Liver (tissue), 9 donors: ENCODE measurements around the gene SORCS2. TPM values are rescaled to one million over a fixed set of nuclear protein-coding genes. Genes with fewer than 3 reads are reported as not detected.

Experiments used
- DNase-seq: peaks from one replicate; pipeline ENCODE4 v3.0.0-alpha.2; 2017; ENCODE audit warnings: low spot score
- H3K27ac ChIP-seq, 2 donors: one replicate each; pipeline ENCODE4 v1.7.0; 2013; ENCODE audit warnings: inconsistent platforms in 2 of 2, low read length in 2 of 2, control low read depth in 1 of 2, low read depth in 1 of 2, mild to moderate bottlenecking in 1 of 2
- H3K27me3 ChIP-seq, 4 donors: one replicate each; pipeline versions ENCODE4 v1.6.1 to v1.7.0; 2013; ENCODE audit warnings: low read length in 3 of 4, inconsistent platforms in 1 of 4, mild to moderate bottlenecking in 1 of 4, moderate library complexity in 1 of 4; ENCODE audit not compliant: control insufficient read depth in 4 of 4, insufficient read depth in 4 of 4
- H3K36me3 ChIP-seq, 4 donors: one replicate each; pipeline versions ENCODE4 v1.6.1 to v1.7.0; 2013; ENCODE audit warnings: low read length in 3 of 4, mild to moderate bottlenecking in 3 of 4, low read depth in 1 of 4, moderate library complexity in 1 of 4; ENCODE audit not compliant: control insufficient read depth in 4 of 4, insufficient read depth in 3 of 4
- H3K4me1 ChIP-seq, 4 donors: one replicate each; pipeline versions ENCODE4 v1.6.1 to v1.7.0; 2013; ENCODE audit warnings: low read length in 3 of 4, mild to moderate bottlenecking in 3 of 4, moderate library complexity in 1 of 4; ENCODE audit not compliant: control insufficient read depth in 4 of 4, insufficient read depth in 4 of 4
- H3K4me3 ChIP-seq, 3 donors: one replicate each; pipeline versions ENCODE4 v1.6.1 to v1.7.0; 2013; ENCODE audit warnings: low read length in 3 of 3, control low read depth in 1 of 3, low read depth in 1 of 3, mild to moderate bottlenecking in 1 of 3
- H3K9ac ChIP-seq, 2 donors: one replicate each; pipeline ENCODE4 v1.7.0; 2013; ENCODE audit warnings: low read length in 2 of 2, mild to moderate bottlenecking in 2 of 2, moderate library complexity in 2 of 2, control low read depth in 1 of 2, low read depth in 1 of 2
- H3K9me3 ChIP-seq, 4 donors: one replicate each; pipeline versions ENCODE4 v1.6.1 to v1.7.0; 2013; ENCODE audit warnings: low read length in 3 of 4; ENCODE audit not compliant: control insufficient read depth in 4 of 4
- ATF3 ChIP-seq: IDR thresholded peaks from 2 replicates; pipeline ENCODE4 v1.6.1; 2016; ENCODE audit warnings: antibody characterized with exemption
- CTCF ChIP-seq: fragments of 150-350 bp; IDR thresholded peaks from 2 replicates; pipeline ENCODE4 v1.5.1; 2017; ENCODE audit warnings: improper control_type of control experiment, low read depth, low read length; ENCODE audit not compliant: missing input control
- EGR1 ChIP-seq, 2 donors: IDR thresholded peaks; 2 replicates each; pipeline ENCODE4 v1.6.1; 2016 to 2018; ENCODE audit warnings: antibody characterized with exemption in 2 of 2, low read depth in 2 of 2
- FOXA1 ChIP-seq: IDR thresholded peaks from 2 replicates; pipeline ENCODE4 v1.6.1; 2016; ENCODE audit warnings: antibody characterized with exemption
- FOXA2 ChIP-seq: IDR thresholded peaks from 2 replicates; pipeline ENCODE4 v1.6.1; 2016; ENCODE audit warnings: antibody characterized with exemption
- GABPA ChIP-seq, 2 donors: IDR thresholded peaks in 1 of 2; conservative IDR thresholded peaks in 1 of 2; 2 replicates each; pipeline ENCODE4 v1.6.1; 2016; ENCODE audit warnings: antibody characterized with exemption in 2 of 2, mild to moderate bottlenecking in 1 of 2, moderate library complexity in 1 of 2
- HNF4A ChIP-seq, 2 donors: conservative IDR thresholded peaks; 2 replicates each; pipeline ENCODE4 v1.6.1; 2016; ENCODE audit warnings: antibody characterized with exemption in 2 of 2, mild to moderate bottlenecking in 2 of 2
- HNF4G ChIP-seq: IDR thresholded peaks from 2 replicates; pipeline ENCODE4 v1.6.1; 2016; ENCODE audit warnings: antibody characterized with exemption
- JUND ChIP-seq, 2 donors: IDR thresholded peaks; 2 replicates each; pipeline ENCODE4 v1.6.1; 2016; ENCODE audit warnings: antibody characterized with exemption in 2 of 2
- NR2F2 ChIP-seq: IDR thresholded peaks from 2 replicates; pipeline ENCODE4 v1.6.1; 2016; ENCODE audit warnings: antibody characterized with exemption
- RAD21 ChIP-seq, 2 donors: IDR thresholded peaks; 2 replicates each; pipeline ENCODE4 v1.6.1; 2016; ENCODE audit warnings: antibody characterized with exemption in 2 of 2, mild to moderate bottlenecking in 2 of 2
- REST ChIP-seq: IDR thresholded peaks from 2 replicates; pipeline ENCODE4 v1.6.1; 2016; ENCODE audit warnings: antibody characterized with exemption, mild to moderate bottlenecking
- RXRA ChIP-seq, 2 donors: IDR thresholded peaks; 2 replicates each; pipeline ENCODE4 v1.6.1; 2017 to 2018; ENCODE audit warnings: antibody characterized with exemption in 2 of 2, mild to moderate bottlenecking in 1 of 2
- SP1 ChIP-seq: IDR thresholded peaks from 2 replicates; pipeline ENCODE4 v1.6.1; 2018; ENCODE audit warnings: antibody characterized with exemption, mild to moderate bottlenecking
- TAF1 ChIP-seq: conservative IDR thresholded peaks from 2 replicates; pipeline ENCODE4 v1.6.1; 2016; ENCODE audit warnings: antibody characterized with exemption, mild to moderate bottlenecking
- YY1 ChIP-seq: IDR thresholded peaks from 2 replicates; pipeline ENCODE4 v1.6.1; 2016; ENCODE audit warnings: antibody characterized with exemption, mild to moderate bottlenecking
- ZBTB33 ChIP-seq: IDR thresholded peaks from 2 replicates; pipeline ENCODE4 v1.6.1; 2016; ENCODE audit warnings: antibody characterized with exemption
- WGBS: extraction: QIAGEN DNeasy Blood & Tissue Kit; methylation state at CpG from one replicate; pipeline ENCODE4 v1.1.7; 2013; 5-methylcytosine and 5-hydroxymethylcytosine counted together
- polyA plus RNA-seq, 2 donors: library from polyadenylated mRNA; stranded (reverse) in 1 of 2; unstranded in 1 of 2; fragments of 200-250 nt in 1 of 2; fragments of >200 nt in 1 of 2; fragmentation: Nextera tagmentation in 1 of 2; extraction: Ambion mirVana in 1 of 2; gene quantifications; one replicate each; pipeline versions ENCODE4 v1.2.1 to v1.2.3, GENCODE V29; 2013 to 2015
- total RNA-seq, 2 donors: library from RNA; depleted of rRNA; stranded (reverse); fragments of >200 nt; gene quantifications; one replicate each; pipeline ENCODE4 v1.2.3, GENCODE V29; 2014
- donor health status: healthy.
- donor health status: healthy.
- donor health status: healthy.
- donor health status: healthy.
- donor health status: healthy.

The SORCS2 gene
- total and polyA plus RNA-seq, 4 donors, result 0.10 to 1.4 (median 0.92) TPM

DNA sequence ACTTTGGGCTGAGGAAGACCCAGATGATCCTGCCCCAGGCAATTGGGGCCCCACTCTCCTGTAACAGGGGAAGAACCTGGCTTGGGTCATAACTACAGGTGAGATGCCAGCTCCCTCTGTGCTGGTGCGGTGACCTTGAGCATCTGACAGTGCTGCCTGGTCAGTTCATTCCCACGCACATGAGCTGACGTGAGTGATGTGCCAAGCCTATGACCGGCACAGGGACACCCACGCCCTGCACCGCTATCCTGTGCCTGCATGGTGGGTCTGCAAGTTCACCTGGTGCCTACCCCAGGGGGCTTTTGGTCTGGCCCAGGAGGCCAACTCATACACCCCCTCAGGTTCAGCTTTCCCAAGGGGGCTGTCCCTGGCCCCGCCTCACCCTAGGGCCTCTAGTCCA lies 366.1 kb downstream of the SORCS2 start:
- DNase-seq, result no peak
- H3K4me1 ChIP-seq, result peaks cover 9 to 32% (median 19%) of the 10 kb centered on the region in 4 donors
- peaks cover 1 to 4% (median 2%) of the 10 kb centered on the region in 4 donors for H3K9me3 ChIP-seq
- no peak overlapping the region for H3K4me3 ChIP-seq
- WGBS, result 59% methylated on average over 7 of the region's 7 CpGs
- no peak overlapping the region for H3K27ac ChIP-seq
- no peak overlapping the region for H3K9ac ChIP-seq
- no peaks in the 10 kb centered on the region for H3K36me3 ChIP-seq
- TF ChIP-seq NR2F2, result no peak
- no peak for TF ChIP-seq TAF1
- peak in 1 of 2 donors; percentile 31 for TF ChIP-seq EGR1 (IDR thresholded peaks at IDR 0.05; ENCODE audit: low read depth in 2 of 2)
- no peak for TF ChIP-seq RAD21 (IDR thresholded peaks at IDR 0.05)
- TF ChIP-seq RXRA (IDR thresholded peaks at IDR 0.05), result peak in 1 of 2 donors; percentile 67
- H3K27me3 ChIP-seq, result no peaks in the 10 kb centered on the region

- Histone ChIP-seq H3K27me3 (no peaks in the 10 kb centered on the region), H3K9ac (no peak overlapping the region), H3K4me3 (no peak overlapping the region), H3K27ac (peak overlapping the region; percentile 22 to 66), H3K9me3 (no peaks in the 10 kb centered on the region), H3K36me3 (no peaks in the 10 kb centered on the region), H3K4me1 (peaks cover 9 to 35% (median 21%) of the 10 kb centered on the region in 4 donors)
- no peak for DNase-seq
- 93% methylated on average over 7 of the region's 7 CpGs for WGBS
- no peak for TF ChIP-seq TAF1
- TF ChIP-seq FOXA2, result no peak
- TF ChIP-seq CTCF, result no peak
- no peak for TF ChIP-seq JUND (IDR thresholded peaks at IDR 0.05)
- TF ChIP-seq RXRA (IDR thresholded peaks at IDR 0.05), result no peak
- TF ChIP-seq ZBTB33, result no peak
- no peak for TF ChIP-seq SP1
- TF ChIP-seq HNF4G, result no peak
- no peak for TF ChIP-seq RAD21 (IDR thresholded peaks at IDR 0.05)
- TF ChIP-seq NR2F2, result no peak
- no peak for TF ChIP-seq HNF4A (conservative IDR thresholded peaks at IDR 0.05)
- no peak for TF ChIP-seq GABPA (IDR thresholded peaks at IDR 0.05 in 1 of 2, conservative IDR thresholded peaks at IDR 0.05 in 1 of 2)
- no peak for TF ChIP-seq FOXA1
- no peak for TF ChIP-seq YY1
- TF ChIP-seq ATF3, result no peak
- no peak for TF ChIP-seq REST
Observed at GRCh38 chr4:7559316-7559715, 367.0 kb downstream of the SORCS2 start.
